Lung (tissue), 12 donors: ENCODE data around the gene PCSK5. TPM values are rescaled to one million over a fixed set of nuclear protein-coding genes. Genes with fewer than 3 reads are reported as not detected.

Experiments
- ATAC-seq: fragments of 200-7000 bp; cut with Tn5 transposase; one replicate; pipeline ENCODE4 v1.9.1; 2020; ENCODE audit warnings: moderate number of reproducible peaks; ENCODE audit not compliant: insufficient read depth, low FRiP score
- DNase-seq, 3 donors: peaks; one replicate each; pipeline ENCODE4 v3.0.0-alpha.2; 2013 to 2017
- H3K27ac ChIP-seq, 2 donors: one replicate each; pipeline ENCODE4 v1.5.1; 2013; ENCODE audit warnings: mild to moderate bottlenecking in 2 of 2, moderate library complexity in 2 of 2, control low read depth in 1 of 2, inconsistent platforms in 1 of 2, low read depth in 1 of 2, low read length in 1 of 2
- H3K27me3 ChIP-seq, 3 donors: one replicate each; pipeline ENCODE4 v1.5.1; 2013; ENCODE audit warnings: low read length in 2 of 3; ENCODE audit not compliant: control insufficient read depth in 3 of 3, insufficient read depth in 3 of 3
- H3K36me3 ChIP-seq, 4 donors: one replicate each; pipeline ENCODE4 v1.5.1; 2013; ENCODE audit warnings: low read length in 4 of 4, mild to moderate bottlenecking in 1 of 4, moderate library complexity in 1 of 4; ENCODE audit not compliant: control insufficient read depth in 4 of 4, insufficient read depth in 4 of 4
- H3K4me1 ChIP-seq, 5 donors: one replicate each; pipeline ENCODE4 v1.5.1; 2013; ENCODE audit warnings: low read length in 5 of 5, mild to moderate bottlenecking in 2 of 5, moderate library complexity in 1 of 5; ENCODE audit not compliant: control insufficient read depth in 5 of 5, insufficient read depth in 5 of 5
- H3K4me3 ChIP-seq: one replicate; pipeline ENCODE4 v1.5.1; 2013; ENCODE audit warnings: mild to moderate bottlenecking, control low read depth, moderate library complexity
- H3K9ac ChIP-seq, 2 donors: one replicate each; pipeline ENCODE4 v1.5.1; 2013; ENCODE audit warnings: low read length in 2 of 2, control low read depth in 1 of 2; ENCODE audit not compliant: insufficient read depth in 1 of 2
- H3K9me3 ChIP-seq, 4 donors: one replicate each; pipeline ENCODE4 v1.5.1; 2013; ENCODE audit warnings: low read length in 3 of 4, mild to moderate bottlenecking in 1 of 4, moderate library complexity in 1 of 4; ENCODE audit not compliant: control insufficient read depth in 4 of 4, insufficient read depth in 3 of 4
- WGBS, 2 donors: extraction: QIAGEN DNeasy Blood & Tissue Kit; methylation state at CpG; one replicate each; pipeline ENCODE4 v1.1.7; 2013; 5-methylcytosine and 5-hydroxymethylcytosine counted together
- polyA plus RNA-seq, 2 donors: library from polyadenylated mRNA; stranded (reverse); fragments of 200-250 nt; gene quantifications; one replicate each; pipeline ENCODE4 v1.2.1, GENCODE V29; 2013
- total RNA-seq, 2 donors: library from RNA; depleted of rRNA in 1 of 2; stranded (reverse); fragments of >200 nt in 1 of 2; gene quantifications; one replicate each; pipeline ENCODE4 v1.2.1, GENCODE V29; 2014 to 2021
- TF ChIP-seq, protein P1 (sequence below): IDR thresholded peaks from 2 replicates; pipeline ENCODE4 v1.5.1; 2012; ENCODE audit warnings: mild to moderate bottlenecking; ENCODE audit errors: control extremely low read depth, extremely low read depth
- donor health status: control.
- donor health status: control.
- donor health status: Bipolar disorder and iron deficiency.
- donor health status: healthy.
- donor health status: DM: yes; HTN: yes; CAD: no.

The PCSK5 gene
- total and polyA plus RNA-seq, 4 donors: 1.9 to 28.2 (median 13.6) TPM

DNA sequence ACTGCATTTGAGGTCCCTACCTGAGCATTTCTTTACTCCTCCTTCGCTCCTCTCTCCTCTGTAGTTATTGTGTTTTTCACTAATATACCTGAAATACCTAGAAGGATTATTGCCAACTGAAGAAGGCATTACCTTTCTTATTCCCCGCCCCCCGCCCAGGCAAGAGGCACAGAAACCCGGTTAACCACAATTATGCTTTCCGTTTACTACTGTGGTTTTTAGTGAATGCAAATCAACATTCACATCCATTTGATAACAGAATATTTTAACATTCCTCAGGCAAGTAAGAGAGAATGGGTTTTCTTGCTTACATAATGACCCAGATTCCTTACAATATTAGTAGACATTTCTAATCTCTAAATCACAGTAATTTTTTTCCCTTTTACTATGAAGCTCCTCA is 136.9 kb downstream of the PCSK5 start:
- Histone ChIP-seq H3K27ac (no peak overlapping the region), H3K36me3 (peaks cover 0 to 3% (median under 1%) of the 10 kb centered on the region in 4 donors), H3K9me3 (peaks cover 0 to 2% (median 0%) of the 10 kb centered on the region in 4 donors), H3K27me3 (no peaks in the 10 kb centered on the region), H3K4me3 (no peak overlapping the region), H3K4me1 (no peaks in the 10 kb centered on the region), H3K9ac (no peak overlapping the region)
- DNase-seq: no peak
- 48 to 72% methylated on average over 5 of the region's 5 CpGs for WGBS, 2 donors
- no peak for ATAC-seq
- TF ChIP-seq, protein P1, sequence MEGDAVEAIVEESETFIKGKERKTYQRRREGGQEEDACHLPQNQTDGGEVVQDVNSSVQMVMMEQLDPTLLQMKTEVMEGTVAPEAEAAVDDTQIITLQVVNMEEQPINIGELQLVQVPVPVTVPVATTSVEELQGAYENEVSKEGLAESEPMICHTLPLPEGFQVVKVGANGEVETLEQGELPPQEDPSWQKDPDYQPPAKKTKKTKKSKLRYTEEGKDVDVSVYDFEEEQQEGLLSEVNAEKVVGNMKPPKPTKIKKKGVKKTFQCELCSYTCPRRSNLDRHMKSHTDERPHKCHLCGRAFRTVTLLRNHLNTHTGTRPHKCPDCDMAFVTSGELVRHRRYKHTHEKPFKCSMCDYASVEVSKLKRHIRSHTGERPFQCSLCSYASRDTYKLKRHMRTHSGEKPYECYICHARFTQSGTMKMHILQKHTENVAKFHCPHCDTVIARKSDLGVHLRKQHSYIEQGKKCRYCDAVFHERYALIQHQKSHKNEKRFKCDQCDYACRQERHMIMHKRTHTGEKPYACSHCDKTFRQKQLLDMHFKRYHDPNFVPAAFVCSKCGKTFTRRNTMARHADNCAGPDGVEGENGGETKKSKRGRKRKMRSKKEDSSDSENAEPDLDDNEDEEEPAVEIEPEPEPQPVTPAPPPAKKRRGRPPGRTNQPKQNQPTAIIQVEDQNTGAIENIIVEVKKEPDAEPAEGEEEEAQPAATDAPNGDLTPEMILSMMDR: no peak

DNA sequence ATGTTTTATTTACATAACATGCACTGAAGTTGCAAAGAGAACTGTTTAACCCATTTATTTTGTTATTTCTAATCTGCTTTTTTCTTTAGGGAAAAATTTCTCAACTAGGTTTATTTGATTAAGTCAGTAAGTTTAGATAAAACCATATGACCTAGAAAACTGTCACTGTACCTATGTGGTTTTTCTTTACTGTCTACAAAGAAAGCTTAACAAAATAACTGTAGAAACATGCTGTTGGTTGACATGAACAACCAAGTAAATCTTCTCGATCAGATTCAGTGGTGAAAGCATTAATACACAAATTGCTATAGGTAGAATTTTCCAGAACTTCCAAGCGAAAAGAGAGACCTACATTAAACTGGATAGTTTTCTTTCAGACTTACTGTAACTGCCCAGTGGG is 137.4 kb downstream of the PCSK5 start:
- WGBS, 2 donors: 90 to 92% methylated on average over 2 of the region's 2 CpGs
- Histone ChIP-seq H3K36me3 (peaks cover 0 to 3% (median under 1%) of the 10 kb centered on the region in 4 donors), H3K27me3 (no peaks in the 10 kb centered on the region), H3K4me1 (no peaks in the 10 kb centered on the region), H3K9me3 (peaks cover 0 to 2% (median 0%) of the 10 kb centered on the region in 4 donors), H3K4me3 (no peak overlapping the region), H3K27ac (no peak overlapping the region), H3K9ac (no peak overlapping the region)
- ATAC-seq (no peak), DNase-seq (no peak)
- TF ChIP-seq, protein P1: no peak

GRCh38 chr9:76032038-76032796 is 141.7 kb downstream of the PCSK5 start:
- WGBS, 2 donors: 76 to 87% methylated on average over 6 of the region's 6 CpGs
- H3K9ac ChIP-seq: no peak overlapping the region
- TF ChIP-seq, protein P1: no peak
- H3K27me3 ChIP-seq: no peaks in the 10 kb centered on the region
- ATAC-seq: no peak
- H3K9me3 ChIP-seq: peaks cover 0 to 4% (median 1%) of the 10 kb centered on the region in 4 donors
- peaks cover 0 to 3% (median 0%) of the 10 kb centered on the region in 4 donors for H3K36me3 ChIP-seq
- no peak overlapping the region for H3K4me3 ChIP-seq
- H3K27ac ChIP-seq: no peak overlapping the region
- H3K4me1 ChIP-seq: no peaks in the 10 kb centered on the region
- DNase-seq: no peak
